K562 (cell line): ENCODE results near the gene ZP3. TPM values are rescaled to one million over a fixed set of nuclear protein-coding genes. Genes with fewer than 3 reads are reported as not detected.

ENCODE experiments used
- ATF6 ChIP-seq: sonication (generic); formaldehyde crosslinking; IDR thresholded peaks from 2 replicates; pipeline ENCODE4 v1.4.0; 2020; ENCODE audit warnings: mild to moderate bottlenecking, missing genetic modification reagents
- DIDO1 ChIP-seq: fragments of 450-650 bp; IDR thresholded peaks from 2 replicates; pipeline ENCODE4 v1.6.1; 2016; ENCODE audit warnings: low read depth, missing biosample characterization, missing genetic modification characterization
- MGA ChIP-seq: fragments of 450-650 bp; IDR thresholded peaks from 2 replicates; pipeline ENCODE4 v1.6.1; 2016; ENCODE audit warnings: mild to moderate bottlenecking, moderate library complexity
- NFIC ChIP-seq: fragments of 450-650 bp; IDR thresholded peaks from 2 replicates; pipeline ENCODE4 v1.6.1; 2017; ENCODE audit warnings: mild to moderate bottlenecking, inconsistent platforms
- ZMIZ1 ChIP-seq, 2 experiments: fragments of 150-350 bp in 1 of 2; IDR thresholded peaks; 2 replicates each; pipeline ENCODE4 v1.6.1; 2012 to 2016; ENCODE audit warnings: low read depth in 2 of 2, low read length in 2 of 2, mild to moderate bottlenecking in 1 of 2, moderate library complexity in 1 of 2
- ZNF398 ChIP-seq: fragments of 250-450 bp; sonication (Bioruptor Pico); IDR thresholded peaks from 2 replicates; pipeline ENCODE4 v1.8.0; 2021; ENCODE audit warnings: moderate library complexity, mild to moderate bottlenecking, inconsistent platforms
- polyA plus RNA-seq, 8 experiments: library from polyadenylated mRNA; depleted of rRNA in 4 of 8; stranded (reverse) in 5 of 8; unstranded in 3 of 8; fragments of >200 nt; fragmentation: Nextera tagmentation in 2 of 8; fragmentation: Illumina TruSeq in 1 of 8; extraction: Ambion mirVana in 2 of 8; extraction: Trizol in 1 of 8; gene quantifications; 2 replicates each; pipeline versions ENCODE4 v1.2.1 to v1.2.3, GENCODE V29; 2011 to 2014; ENCODE audit warnings: inconsistent platforms in 1 of 8, missing spikeins in 1 of 8
- total RNA-seq, 7 experiments: library from RNA; depleted of rRNA in 6 of 7; stranded (reverse); fragments of >200 nt in 6 of 7; fragmentation: Illumina TruSeq in 2 of 7; extraction: Trizol in 2 of 7; gene quantifications; 2 replicates each; pipeline versions ENCODE4 v1.2.1 to v1.2.3, GENCODE V29; 2011 to 2021; ENCODE audit warnings: low replicate concordance in 1 of 7

Gene ZP3
- total and polyA plus RNA-seq, 9 of the 15 experiments (the other 6 are each of a cell fraction or from before 2014, with no cell fraction given): 1.4 to 3.8 (median 2.4) TPM

GRCh38 chr7:76393116-76394031 is 31.4 kb upstream of the ZP3 start (continued):
- TF ChIP-seq MGA (peak; percentile 96), ZMIZ1 (IDR thresholded peaks at IDR 0.05; ENCODE audit: low read depth in 2 of 2, low read length in 2 of 2) (no peak), ATF6 (CRISPR knock-in tag) (peak; percentile 92; the same call in 1 of the 2 replicates), NFIC (peak; percentile 64), ZNF398 (CRISPR knock-in tag) (no peak), DIDO1 (tag) (no peak)
